Measurements from ENCODE around the gene SLC35F4. TPM values are rescaled to one million over a fixed set of nuclear protein-coding genes. Genes with fewer than 3 reads are reported as not detected.

The SLC35F4 gene
- total RNA-seq, 1 donor from 2014 or later, result 1.6 TPM

GRCh38 chr14:57611555-57612075 lies 254.3 kb downstream of the SLC35F4 start:
- DNase-seq, result no peak

- DNase-seq, result no peak
These were observed 255.3 kb downstream of the SLC35F4 start for GRCh38 chr14:57610631-57611030.

- DNase-seq, result no peak
These were observed 256.5 kb downstream of the SLC35F4 start for GRCh38 chr14:57609192-57610075.

- DNase-seq, result no peak
These were observed 258.8 kb downstream of the SLC35F4 start for GRCh38 chr14:57607086-57607485.

- DNase-seq, result no peak
These were observed 282.5 kb downstream of the SLC35F4 start for GRCh38 chr14:57583396-57583795.

- no peak for DNase-seq
These were observed 283.1 kb downstream of the SLC35F4 start for GRCh38 chr14:57582746-57583145.

- DNase-seq, result no peak
These were observed 287.1 kb downstream of the SLC35F4 start for GRCh38 chr14:57578801-57579200.

- DNase-seq, result no peak
These were observed 289.4 kb downstream of the SLC35F4 start for GRCh38 chr14:57576498-57576897.

GRCh38 chr14:57575482-57575881 lies 290.4 kb downstream of the SLC35F4 start:
- DNase-seq, result no peak

- DNase-seq, result no peak
These were observed 291.1 kb downstream of the SLC35F4 start for GRCh38 chr14:57574617-57575288.

- no peak for DNase-seq
These were observed 292.7 kb downstream of the SLC35F4 start for GRCh38 chr14:57573173-57573572.

GRCh38 chr14:57568554-57568953 lies 297.3 kb downstream of the SLC35F4 start:
- no peak for DNase-seq

GRCh38 chr14:57567220-57567619 lies 298.7 kb downstream of the SLC35F4 start:
- DNase-seq, result no peak

GRCh38 chr14:57560681-57561080 lies 305.2 kb downstream of the SLC35F4 start:
- no peak for DNase-seq

- DNase-seq, result no peak
These were observed 306.3 kb downstream of the SLC35F4 start for GRCh38 chr14:57559576-57559975.

- DNase-seq, result no peak
These were observed 316.0 kb downstream of the SLC35F4 start for GRCh38 chr14:57549765-57550420.

GRCh38 chr14:57549016-57549564 lies 316.8 kb downstream of the SLC35F4 start:
- no peak for DNase-seq

GRCh38 chr14:57547131-57547530 lies 318.8 kb downstream of the SLC35F4 start:
- no peak for DNase-seq

GRCh38 chr14:57533214-57533613 lies 332.7 kb downstream of the SLC35F4 start:
- DNase-seq, result no peak

- no peak for DNase-seq
These were observed 335.3 kb downstream of the SLC35F4 start for GRCh38 chr14:57530571-57530970.

- no peak for DNase-seq
These were observed 338.9 kb downstream of the SLC35F4 start for GRCh38 chr14:57526942-57527341.

GRCh38 chr14:57519043-57519442 lies 346.8 kb downstream of the SLC35F4 start:
- no peak for DNase-seq

Data from occipital lobe (tissue), 2 donors.